Head of caudate nucleus (tissue), 42 donors: ENCODE data around the gene SMTNL2.
"Not testable (repeated sequence)": the region's sequence is repeated elsewhere in the genome, so short reads cannot be mapped to it uniquely, and the experiment has no call there.

Experiments used
- DNase-seq, 42 donors: peaks; one replicate each; pipeline versions ENCODE4 v3.0.0 to v3.0.0-alpha.2; 2020 to 2021; ENCODE audit warnings: mixed read lengths in 7 of 42
- intact Hi-C: fragments of 100-400 bp; cut with DNase I; formaldehyde crosslinking; loops from one replicate; pipeline ENCODE4 v1.15.0; 2022

Gene SMTNL2

DNA sequence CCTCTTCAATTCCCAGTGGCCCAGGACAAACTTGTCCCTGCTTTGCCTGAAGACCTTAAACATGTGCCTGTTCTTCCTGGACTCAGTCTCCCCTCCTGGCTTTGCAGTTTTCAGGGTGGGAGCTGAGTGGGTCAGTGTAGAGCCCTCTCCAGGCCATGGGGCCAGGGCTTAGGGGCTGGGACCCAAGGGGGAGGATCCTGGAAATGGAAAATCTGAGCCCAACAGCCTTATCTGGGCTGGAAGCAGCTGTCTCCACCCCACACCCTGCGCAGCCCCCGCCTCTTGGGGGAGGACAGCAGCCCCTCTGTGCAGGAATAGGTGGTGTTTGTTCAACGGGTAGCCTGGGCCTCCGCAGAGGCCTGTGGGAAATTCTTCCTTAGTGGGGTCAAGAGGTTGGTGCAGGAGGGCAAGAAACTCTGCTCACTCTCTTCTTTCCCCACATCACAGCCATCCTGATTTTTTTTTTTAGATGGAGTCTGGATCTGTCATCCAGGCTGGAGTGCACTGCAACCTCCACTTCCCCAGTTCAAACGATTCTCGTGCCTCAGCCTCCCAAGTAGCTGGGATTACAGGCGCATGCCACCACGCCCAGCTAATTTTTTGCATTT lies 6.8 kb upstream of the SMTNL2 start:
- DNase-seq = no peak
- intact Hi-C loops = no loop called here

GRCh38 chr17:4578349-4578748 lies 6.0 kb upstream of the SMTNL2 start:
- intact Hi-C loops, DNase-seq: not testable (repeated sequence)

DNA sequence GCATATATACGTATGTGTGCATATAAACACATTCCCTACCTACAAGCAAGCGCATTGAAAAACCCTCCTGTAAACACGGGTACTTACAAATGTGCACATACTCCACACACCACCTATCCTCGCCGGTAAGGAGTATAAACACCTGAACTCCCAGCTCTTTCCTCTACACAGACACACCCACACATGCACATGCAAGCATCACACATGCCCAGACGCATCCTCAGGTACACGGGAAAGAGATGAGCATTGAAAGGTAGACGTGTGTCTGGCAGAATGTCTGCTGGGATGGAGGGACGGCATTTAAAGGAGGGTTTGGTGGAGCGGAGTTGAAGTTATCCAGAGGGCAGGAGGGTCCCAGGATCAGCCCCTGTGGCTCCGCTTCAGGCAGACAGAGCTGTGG lies 4.7 kb upstream of the SMTNL2 start:
- intact Hi-C loops = no loop called here
- DNase-seq = no peak

- DNase-seq = no peak
- intact Hi-C loops = no loop called here
Measured at GRCh38 chr17:4580291-4580690, 4.0 kb upstream of the SMTNL2 start.

DNA sequence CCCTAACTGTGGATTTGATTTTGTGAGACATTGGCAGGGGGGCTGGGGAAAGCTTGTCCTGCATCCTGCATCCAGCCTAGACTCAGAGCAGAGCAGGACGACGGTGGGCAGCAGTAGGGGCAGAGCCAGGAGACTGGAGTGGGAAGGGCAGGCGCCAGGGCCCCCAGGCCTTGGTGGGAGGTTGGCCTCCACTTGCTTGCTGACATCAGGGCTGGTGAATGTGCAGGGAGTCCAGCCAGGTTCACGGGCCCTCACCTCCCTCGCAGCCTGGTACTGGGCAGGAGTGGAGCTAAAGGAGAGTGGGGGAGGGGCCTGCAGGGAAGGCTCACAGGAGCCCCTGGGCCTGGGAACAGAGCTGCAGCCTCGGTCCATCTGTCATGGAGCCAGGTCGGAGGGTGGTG lies 2.2 kb upstream of the SMTNL2 start:
- DNase-seq = no peak
- intact Hi-C loops = no loop called here

GRCh38 chr17:4582691-4583090 lies 1.6 kb upstream of the SMTNL2 start:
- no peak for DNase-seq
- intact Hi-C loops = no loop called here

DNA sequence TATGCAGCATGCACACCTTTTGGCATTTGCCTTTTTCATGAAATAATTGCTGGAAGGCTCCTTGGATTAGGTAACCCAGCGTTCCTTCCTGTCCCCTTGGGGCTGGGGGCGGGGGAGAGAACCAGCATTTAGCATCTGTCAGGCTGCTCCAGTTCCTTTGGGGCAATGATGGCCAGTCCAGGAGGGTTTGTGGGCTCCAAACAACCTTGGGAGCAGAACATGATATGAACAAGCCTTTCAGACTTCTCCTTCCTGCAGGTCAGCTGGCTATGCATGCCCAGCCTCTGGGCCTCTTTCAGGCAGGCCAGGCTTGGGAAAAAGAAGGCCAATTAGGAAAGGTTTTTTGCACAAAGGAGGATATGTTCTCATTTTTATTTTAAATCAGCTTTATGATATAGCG lies 1.1 kb upstream of the SMTNL2 start:
- no peak for DNase-seq
- intact Hi-C loops = no loop called here

GRCh38 chr17:4583782-4584100 lies 588 bp upstream of the SMTNL2 start:
- peak in 1 of 42 donors; percentile 8 for DNase-seq
- intact Hi-C loops = no loop called here

GRCh38 chr17:4584917-4585637 lies 748 bp downstream of the SMTNL2 start:
- no peak for DNase-seq
- intact Hi-C loops = no loop called here

DNA sequence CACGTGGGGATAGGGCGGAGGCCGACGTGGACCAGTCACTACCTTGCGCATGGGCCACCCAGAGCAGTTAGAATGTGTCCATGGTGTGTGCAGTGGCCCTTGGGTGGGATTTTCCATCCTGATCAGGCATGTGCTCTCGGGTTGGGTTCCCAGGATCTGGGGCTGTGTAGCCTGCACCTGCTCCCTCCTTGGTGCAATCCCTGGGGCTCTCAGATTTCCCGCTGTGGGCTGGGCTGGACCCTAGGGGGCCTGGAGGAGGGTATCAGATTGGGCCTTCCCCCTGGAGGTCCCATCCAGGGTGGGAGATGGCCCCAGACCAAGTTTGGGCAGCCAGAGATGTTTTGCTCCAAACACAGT lies 1.3 kb downstream of the SMTNL2 start:
- no peak for DNase-seq
- intact Hi-C loops = no loop called here

- no peak for DNase-seq
- intact Hi-C loops = no loop called here
Measured at GRCh38 chr17:4586043-4586442, 1.7 kb downstream of the SMTNL2 start.

DNA sequence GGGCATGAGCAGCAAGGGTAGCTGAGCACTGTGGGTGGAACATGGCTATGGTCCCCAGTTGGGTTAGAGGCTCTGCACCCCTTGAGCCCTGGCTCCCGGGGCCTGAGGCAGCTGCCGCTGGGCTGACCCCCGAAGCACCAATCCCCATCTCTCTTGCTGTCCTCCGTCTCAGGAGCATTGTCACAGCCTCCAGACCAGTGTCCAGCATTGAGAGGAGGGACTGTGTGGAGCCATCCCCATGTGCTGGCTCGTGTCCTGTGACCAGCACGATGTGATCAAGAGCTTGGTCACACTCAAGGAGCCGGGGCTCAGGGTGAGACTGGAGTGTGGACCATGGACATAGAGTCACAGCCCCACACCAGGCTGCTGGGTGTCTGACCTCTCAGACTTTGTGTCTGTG lies 2.9 kb downstream of the SMTNL2 start:
- no peak for DNase-seq
- intact Hi-C loops = no loop called here

GRCh38 chr17:4587803-4588202 lies 3.5 kb downstream of the SMTNL2 start:
- intact Hi-C loops = no loop called here
- DNase-seq = no peak

DNA sequence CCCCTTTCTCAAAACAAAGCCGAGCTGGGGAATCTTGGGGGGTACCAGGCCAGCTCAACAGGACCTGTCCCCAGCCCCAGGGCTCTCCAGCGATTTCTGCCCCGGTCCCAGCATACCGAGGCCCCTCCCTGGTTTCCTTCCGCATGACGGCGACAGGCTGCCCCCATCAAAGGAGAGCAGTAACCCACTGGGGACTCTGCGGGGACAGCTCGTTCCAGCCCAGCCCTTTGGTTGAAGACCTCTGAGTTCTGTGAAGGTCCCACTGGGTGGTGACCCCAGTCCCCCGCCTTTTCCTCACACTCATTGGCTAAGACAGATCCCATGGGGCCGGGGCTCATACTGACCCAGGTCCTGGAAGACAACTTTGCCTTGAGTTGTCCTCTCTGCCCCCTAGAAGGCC lies 4.1 kb downstream of the SMTNL2 start:
- intact Hi-C loops = no loop called here
- no peak for DNase-seq

- no peak for DNase-seq
- intact Hi-C loops = no loop called here
Measured at GRCh38 chr17:4588898-4589625, 4.7 kb downstream of the SMTNL2 start.

- DNase-seq, intact Hi-C loops: not testable (repeated sequence)
Measured at GRCh38 chr17:4590042-4590441, 5.7 kb downstream of the SMTNL2 start.

DNA sequence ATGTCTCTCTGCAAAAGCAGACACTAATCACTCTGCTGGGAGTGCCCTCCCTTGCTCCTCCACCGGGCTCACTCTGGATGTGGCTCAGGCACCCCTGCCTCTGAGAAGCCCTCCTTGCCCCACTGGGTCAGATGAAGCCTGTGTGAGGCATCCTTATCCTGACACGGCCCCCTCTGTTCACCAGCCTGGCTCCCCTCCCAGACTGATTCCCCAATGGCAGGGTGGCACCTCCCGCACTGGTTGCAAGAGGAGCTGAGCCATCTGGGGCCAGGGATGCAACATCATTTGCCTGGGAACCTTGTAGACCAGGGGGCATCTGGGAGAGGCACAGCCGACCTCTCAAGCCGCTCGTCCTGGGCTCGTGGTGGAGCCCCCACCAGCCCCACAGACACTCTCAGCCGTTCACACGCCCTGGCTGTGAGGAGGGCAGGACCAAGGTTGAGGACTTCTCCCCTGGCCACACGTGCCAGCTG lies 6.7 kb downstream of the SMTNL2 start:
- no peak for DNase-seq
- intact Hi-C loops = no loop called here

- intact Hi-C loops = no loop called here
- peak in 1 of 42 donors; percentile 28 for DNase-seq
Measured at GRCh38 chr17:4591529-4591928, 7.2 kb downstream of the SMTNL2 start.

GRCh38 chr17:4592240-4593005 lies 8.1 kb downstream of the SMTNL2 start:
- intact Hi-C loops = no loop called here
- DNase-seq = no peak

DNA sequence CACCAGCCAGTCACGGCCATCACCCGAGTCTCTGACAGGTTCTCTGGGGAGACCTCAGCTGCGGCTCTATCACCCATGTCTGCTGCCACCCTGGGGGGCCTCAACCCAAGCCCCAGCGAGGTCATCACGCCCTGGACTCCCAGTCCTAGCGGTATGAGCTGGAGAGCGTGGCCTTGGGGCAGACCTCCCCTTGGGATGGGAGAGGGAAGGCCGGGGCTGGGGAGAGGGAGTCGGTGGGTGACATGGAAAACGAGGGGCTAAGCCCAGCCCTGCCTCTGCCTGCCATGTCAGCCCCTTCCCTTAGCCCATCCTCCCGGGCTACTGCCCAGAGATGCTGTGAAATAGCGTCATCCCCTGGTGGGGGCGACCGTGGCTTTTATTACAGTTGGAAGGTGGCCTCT lies 8.7 kb downstream of the SMTNL2 start:
- intact Hi-C loops = no loop called here
- DNase-seq = no peak
